Keratinocyte (primary cell): Measurements from ENCODE around the gene LBX1. TPM values are rescaled to one million over a fixed set of nuclear protein-coding genes. Genes with fewer than 3 reads are reported as not detected.

Experiments used
- DNase-seq: peaks from one replicate; pipeline ENCODE4 v3.0.0-alpha.2; 2011; ENCODE audit warnings: low read depth, missing footprints, low spot score
- FAIRE-seq: peaks from 2 replicates; lab custom pipeline; 2011; peaks lifted over from hg19 to GRCh38; lab: Jason Lieb, UNC
- H2AFZ ChIP-seq: 2 replicates; pipeline ENCODE4 v1.6.0; 2012; ENCODE audit warnings: low read length, control low read depth, inconsistent platforms; ENCODE audit not compliant: control insufficient read depth
- H3K27ac ChIP-seq: 2 replicates; pipeline ENCODE4 v1.5.1; 2011; ENCODE audit warnings: low read length; ENCODE audit not compliant: control insufficient read depth, insufficient read depth
- H3K27me3 ChIP-seq: 3 replicates; pipeline ENCODE4 v1.6.0; 2011; ENCODE audit warnings: low read length; ENCODE audit not compliant: control insufficient read depth, insufficient read depth; ENCODE audit errors: extremely low read depth
- H3K36me3 ChIP-seq, 2 experiments: 2 replicates in 1 of 2; 3 replicates in 1 of 2; pipeline ENCODE4 v1.5.1; 2011; ENCODE audit warnings: low read length in 2 of 2, mild to moderate bottlenecking in 1 of 2; ENCODE audit not compliant: control insufficient read depth in 2 of 2, insufficient read depth in 2 of 2; ENCODE audit errors: extremely low read depth in 1 of 2
- H3K4me1 ChIP-seq: 3 replicates; pipeline ENCODE4 v1.5.1; 2011; ENCODE audit warnings: low read length; ENCODE audit not compliant: control insufficient read depth, insufficient read depth; ENCODE audit errors: extremely low read depth
- H3K4me2 ChIP-seq: 3 replicates; pipeline ENCODE4 v1.6.0; 2011; ENCODE audit warnings: low read depth, low read length; ENCODE audit not compliant: control insufficient read depth, insufficient read depth; ENCODE audit errors: extremely low read depth
- H3K4me3 ChIP-seq, 3 experiments: fragments of 200-600 bp in 1 of 3; sonication (generic) in 1 of 3; 2 replicates in 2 of 3; 3 replicates in 1 of 3; pipeline ENCODE4 v1.5.1; 2011 to 2016; ENCODE audit warnings: low read length in 3 of 3, mild to moderate bottlenecking in 3 of 3, control low read depth in 2 of 3, inconsistent platforms in 1 of 3, low read depth in 1 of 3, mixed read lengths in 1 of 3, mixed run types in 1 of 3, moderate library complexity in 1 of 3; ENCODE audit not compliant: control insufficient read depth in 2 of 3, insufficient read depth in 2 of 3; ENCODE audit errors: extremely low read depth in 1 of 3
- H3K79me2 ChIP-seq: 2 replicates; pipeline ENCODE4 v1.6.0; 2012; ENCODE audit warnings: low read length; ENCODE audit not compliant: control insufficient read depth, insufficient read depth
- H3K9ac ChIP-seq: 3 replicates; pipeline ENCODE4 v1.6.0; 2011; ENCODE audit warnings: low read length; ENCODE audit not compliant: control insufficient read depth, insufficient read depth; ENCODE audit errors: extremely low read depth
- H3K9me1 ChIP-seq: 3 replicates; pipeline ENCODE4 v1.6.0; 2011; ENCODE audit warnings: low read length; ENCODE audit not compliant: control insufficient read depth, insufficient read depth; ENCODE audit errors: extremely low read depth
- H3K9me3 ChIP-seq: 2 replicates; pipeline ENCODE4 v1.5.1; 2012; ENCODE audit warnings: low read depth, low read length; ENCODE audit not compliant: control insufficient read depth
- H4K20me1 ChIP-seq: 3 replicates; pipeline ENCODE4 v1.6.0; 2011; ENCODE audit warnings: low read length; ENCODE audit not compliant: control insufficient read depth, insufficient read depth; ENCODE audit errors: extremely low read depth
- CTCF ChIP-seq, 3 experiments: IDR thresholded peaks in 1 of 3; conservative IDR thresholded peaks in 1 of 3; optimal IDR thresholded peaks in 1 of 3; 2 replicates in 2 of 3; 3 replicates in 1 of 3; pipeline versions ENCODE3 to v1.5.1; 2011; ENCODE audit warnings: low read length in 3 of 3, mild to moderate bottlenecking in 3 of 3, moderate library complexity in 2 of 3, control low read depth in 1 of 3, inconsistent platforms in 1 of 3; ENCODE audit not compliant: insufficient read depth in 2 of 3; ENCODE audit errors: extremely low read depth in 1 of 3
- EZH2 ChIP-seq: IDR thresholded peaks from one replicate; pipeline ENCODE4 v1.6.1; 2012; ENCODE audit warnings: inconsistent platforms, mild to moderate bottlenecking, low read length, moderate library complexity
- dilution Hi-C: fragments of 300-500 bp; cut with MboI; formaldehyde crosslinking; loops from one replicate; pipeline ENCODE4 v1.7.0; 2020; ENCODE audit warnings: low sequenced_read_pairs; ENCODE audit not compliant: extremely low pct_ligation_motif_present
- polyA plus RNA-seq, 5 experiments: library from polyadenylated mRNA; depleted of rRNA in 3 of 5; stranded (reverse) in 3 of 5; stranded (forward) in 1 of 5; unstranded in 1 of 5; fragments of >200 nt; gene quantifications; 1 replicate in 1 of 5; 2 replicates in 3 of 5; 3 replicates in 1 of 5; pipeline versions ENCODE4 v1.2.1 to v1.2.3, GENCODE V29; 2011 to 2012; ENCODE audit warnings: missing spikeins in 2 of 5, low read depth in 1 of 5, low replicate concordance in 1 of 5

Gene LBX1
- polyA plus RNA-seq, 1 donor (not counting 4 experiments of a cell fraction or from before 2014, with no cell fraction given), result not detected

- no peaks in the 10 kb centered on the region for H3K4me1 ChIP-seq
- H3K79me2 ChIP-seq, result no peaks in the 10 kb centered on the region
- H3K9me3 ChIP-seq, result no peaks in the 10 kb centered on the region
- peaks cover 23% of the 10 kb centered on the region for H3K27me3 ChIP-seq
- H3K4me2 ChIP-seq, result no peak overlapping the region
- H3K9me1 ChIP-seq, result no peaks in the 10 kb centered on the region
- H4K20me1 ChIP-seq, result no peaks in the 10 kb centered on the region
- H3K27ac ChIP-seq, result no peak overlapping the region
- no peak overlapping the region for H2AFZ ChIP-seq
- H3K4me3 ChIP-seq, result no peak overlapping the region
- no peak for DNase-seq
- no peak for TF ChIP-seq CTCF (optimal IDR thresholded peaks at IDR 0.05 in 1 of 3, IDR thresholded peaks at IDR 0.05 in 1 of 3, conservative IDR thresholded peaks at IDR 0.05 in 1 of 3; ENCODE audit: extremely low read depth in 1 of 3, insufficient read depth in 2 of 3, low read length in 3 of 3)
- TF ChIP-seq EZH2, result no peak
- dilution Hi-C loops, result no loop called here
- no peak for FAIRE-seq
- no peak overlapping the region for H3K9ac ChIP-seq
- no peaks in the 10 kb centered on the region for H3K36me3 ChIP-seq
These were observed 27.8 kb upstream of the LBX1 start for GRCh38 chr10:101257084-101257483.

- Histone ChIP-seq H3K4me1 (no peaks in the 10 kb centered on the region), H3K4me3 (no peak overlapping the region), H3K9me1 (no peaks in the 10 kb centered on the region), H3K9ac (no peak overlapping the region), H3K27me3 (peaks cover 24% of the 10 kb centered on the region), H3K4me2 (no peak overlapping the region), H3K36me3 (no peaks in the 10 kb centered on the region), H4K20me1 (no peaks in the 10 kb centered on the region), H2AFZ (no peak overlapping the region), H3K9me3 (no peaks in the 10 kb centered on the region), H3K27ac (no peak overlapping the region), H3K79me2 (no peaks in the 10 kb centered on the region)
- TF ChIP-seq EZH2, result no peak
- TF ChIP-seq CTCF (optimal IDR thresholded peaks at IDR 0.05 in 1 of 3, IDR thresholded peaks at IDR 0.05 in 1 of 3, conservative IDR thresholded peaks at IDR 0.05 in 1 of 3; ENCODE audit: extremely low read depth in 1 of 3, insufficient read depth in 2 of 3, low read length in 3 of 3), result no peak
- dilution Hi-C loops, result no loop called here
- DNase-seq (no peak), FAIRE-seq (no peak)
These were observed 27.1 kb upstream of the LBX1 start for GRCh38 chr10:101256387-101256786.
